ENCODE measurements around the gene ANO5. TPM values are rescaled to one million over a fixed set of nuclear protein-coding genes. Genes with fewer than 3 reads are reported as not detected.

Gene ANO5
- total RNA-seq, 4 donors from 2014 or later: 1.7 to 11.9 (median 3.2) TPM

DNA sequence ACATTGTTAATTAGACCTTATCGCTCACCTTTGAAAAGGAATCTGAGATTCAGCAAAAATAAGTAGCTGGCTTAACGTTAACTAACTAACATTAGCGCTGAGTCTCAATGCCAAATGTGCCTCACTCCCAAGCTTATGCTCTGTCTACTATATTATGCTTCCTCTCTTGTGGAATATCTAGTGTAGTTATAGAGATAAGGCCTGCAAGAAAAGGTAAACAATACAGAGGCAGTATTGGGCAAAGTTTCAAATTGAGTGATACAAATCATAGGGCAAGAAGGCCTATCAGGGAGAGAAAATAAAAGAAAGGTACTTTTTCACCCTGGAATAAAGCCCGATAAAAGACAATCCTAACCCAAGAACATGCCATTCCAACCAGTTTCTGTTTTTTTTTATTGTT, 83.7 kb downstream of the ANO5 start:
- TF ChIP-seq, protein P1, sequence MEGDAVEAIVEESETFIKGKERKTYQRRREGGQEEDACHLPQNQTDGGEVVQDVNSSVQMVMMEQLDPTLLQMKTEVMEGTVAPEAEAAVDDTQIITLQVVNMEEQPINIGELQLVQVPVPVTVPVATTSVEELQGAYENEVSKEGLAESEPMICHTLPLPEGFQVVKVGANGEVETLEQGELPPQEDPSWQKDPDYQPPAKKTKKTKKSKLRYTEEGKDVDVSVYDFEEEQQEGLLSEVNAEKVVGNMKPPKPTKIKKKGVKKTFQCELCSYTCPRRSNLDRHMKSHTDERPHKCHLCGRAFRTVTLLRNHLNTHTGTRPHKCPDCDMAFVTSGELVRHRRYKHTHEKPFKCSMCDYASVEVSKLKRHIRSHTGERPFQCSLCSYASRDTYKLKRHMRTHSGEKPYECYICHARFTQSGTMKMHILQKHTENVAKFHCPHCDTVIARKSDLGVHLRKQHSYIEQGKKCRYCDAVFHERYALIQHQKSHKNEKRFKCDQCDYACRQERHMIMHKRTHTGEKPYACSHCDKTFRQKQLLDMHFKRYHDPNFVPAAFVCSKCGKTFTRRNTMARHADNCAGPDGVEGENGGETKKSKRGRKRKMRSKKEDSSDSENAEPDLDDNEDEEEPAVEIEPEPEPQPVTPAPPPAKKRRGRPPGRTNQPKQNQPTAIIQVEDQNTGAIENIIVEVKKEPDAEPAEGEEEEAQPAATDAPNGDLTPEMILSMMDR (IDR thresholded peaks at IDR 0.05; ENCODE audit: low read depth): no peak

DNA sequence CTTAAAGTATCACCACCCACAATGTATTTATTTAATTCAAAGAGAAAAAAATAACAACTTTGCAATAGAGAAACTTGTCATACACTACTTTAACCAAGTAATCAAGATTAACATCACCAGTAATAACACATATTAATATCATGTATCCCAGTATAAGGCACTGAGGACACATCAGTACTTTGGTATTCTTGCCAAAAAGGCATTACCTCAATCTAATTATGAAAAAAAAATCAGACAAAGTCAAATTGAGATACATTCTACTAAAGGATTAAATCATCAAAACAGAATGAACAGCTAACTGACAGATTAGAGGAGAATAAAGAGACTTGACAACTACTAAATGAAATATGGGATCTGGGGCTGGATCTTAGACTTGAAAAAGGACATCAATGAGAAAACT, 109.5 kb downstream of the ANO5 start:
- TF ChIP-seq, protein P1 (IDR thresholded peaks at IDR 0.05; ENCODE audit: low read depth): no peak

DNA sequence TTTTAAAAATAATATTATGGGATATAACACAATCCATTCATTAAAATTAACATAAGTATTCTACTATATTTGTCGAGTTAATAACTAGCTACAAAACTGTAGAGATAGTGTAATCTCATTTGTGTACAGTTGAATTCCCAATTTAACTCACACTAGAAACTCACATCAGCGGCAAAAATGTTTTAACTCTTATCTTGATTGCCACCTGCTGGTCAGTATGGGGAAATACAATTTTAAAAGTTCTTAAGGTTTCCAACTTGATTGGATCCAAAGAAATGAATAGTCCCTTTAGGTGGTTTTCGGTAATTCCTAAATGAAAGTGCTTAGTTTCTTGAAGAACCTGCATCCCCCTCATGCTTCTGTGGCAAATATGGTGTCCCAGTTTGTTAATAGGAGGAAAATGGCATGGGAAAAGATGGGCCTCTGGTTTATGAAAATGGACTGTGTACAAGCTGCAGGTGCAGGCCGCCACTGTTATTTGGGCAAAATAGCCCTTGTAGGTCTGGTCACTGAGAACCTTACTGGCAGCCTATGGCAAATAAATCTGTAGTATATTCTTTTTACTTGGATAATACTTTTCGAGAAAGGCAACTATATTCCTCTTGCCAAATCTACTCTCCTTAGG, 111.6 kb downstream of the ANO5 start:
- TF ChIP-seq, protein P1 (IDR thresholded peaks at IDR 0.05; ENCODE audit: low read depth): no peak

DNA sequence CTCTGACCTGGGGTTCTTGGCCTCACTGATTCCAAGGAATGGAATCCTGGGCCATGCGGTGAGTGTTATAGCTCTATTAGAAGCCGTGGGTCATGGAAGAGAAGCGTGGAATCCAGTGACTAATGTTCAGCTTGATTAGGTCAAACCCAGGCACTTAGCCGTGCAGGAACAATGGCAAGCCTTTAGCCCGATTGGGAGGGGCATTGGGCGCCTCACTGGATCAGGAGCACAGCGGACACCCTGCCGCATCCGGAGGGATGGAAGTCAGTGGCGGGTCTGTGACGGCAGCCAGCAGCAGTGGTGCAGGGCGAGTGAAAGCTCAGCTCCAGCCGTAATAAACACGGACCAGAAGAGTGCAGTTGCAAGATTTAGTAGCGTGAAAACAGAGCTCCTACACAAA, 124.8 kb downstream of the ANO5 start:
- TF ChIP-seq, protein P1 (IDR thresholded peaks at IDR 0.05; ENCODE audit: low read depth): no peak

DNA sequence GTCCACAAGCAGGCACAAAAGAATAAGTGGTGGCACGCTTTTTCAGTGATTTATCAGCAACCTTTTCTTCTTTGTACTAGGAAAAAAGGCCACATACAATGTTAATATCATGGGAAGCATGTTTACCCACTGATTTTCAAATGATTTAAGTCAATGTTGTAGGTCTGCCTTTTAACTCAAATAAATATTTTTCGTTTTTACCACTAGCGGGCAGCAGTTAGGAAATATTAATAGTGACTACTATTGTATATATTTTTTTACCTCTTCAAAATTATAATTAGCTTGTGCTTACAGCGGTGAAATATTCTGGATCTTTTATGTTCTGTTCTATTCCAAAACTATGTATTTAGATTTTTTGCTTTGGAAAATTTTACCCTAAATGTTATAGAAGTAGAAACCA, 138.9 kb downstream of the ANO5 start:
- TF ChIP-seq, protein P1 (IDR thresholded peaks at IDR 0.05; ENCODE audit: low read depth): no peak

Other genes starting within 250 kb of the ANO5 start
- gene SLC17A6, start 145.3 kb downstream of the ANO5 start, total RNA-seq: not detected